Mesenchymal stem cell (in vitro differentiated cells and primary cell): ENCODE results near the gene RRH.

Source experiments
- DNase-seq: peaks from one replicate; pipeline ENCODE4 v3.0.0-alpha.2; 2013
- H2AFZ ChIP-seq: one replicate; pipeline ENCODE4 v1.6.1; 2013; ENCODE audit warnings: low read depth, mild to moderate bottlenecking, control low read depth, inconsistent platforms, low read length, moderate library complexity
- H2AK5ac ChIP-seq: 2 replicates; pipeline ENCODE4 v1.6.1; 2013; ENCODE audit warnings: low read length, moderate library complexity, mild to moderate bottlenecking, inconsistent platforms; ENCODE audit not compliant: severe bottlenecking
- H2BK120ac ChIP-seq: one replicate; pipeline ENCODE4 v1.6.1; 2013; ENCODE audit warnings: low read depth, mild to moderate bottlenecking, inconsistent platforms, low read length, moderate library complexity
- H2BK12ac ChIP-seq, 2 experiments: one replicate each; pipeline ENCODE4 v1.6.1; 2013; ENCODE audit warnings: inconsistent platforms in 2 of 2, low read length in 2 of 2, mild to moderate bottlenecking in 2 of 2, moderate library complexity in 2 of 2, control low read depth in 1 of 2
- H2BK15ac ChIP-seq: one replicate; pipeline ENCODE4 v1.6.1; 2013; ENCODE audit warnings: mild to moderate bottlenecking, low read depth, inconsistent platforms; ENCODE audit not compliant: poor library complexity, severe bottlenecking
- H2BK5ac ChIP-seq: 2 replicates; pipeline ENCODE4 v1.6.1; 2013; ENCODE audit warnings: low read depth, mild to moderate bottlenecking, low read length, control low read depth, inconsistent platforms; ENCODE audit not compliant: poor library complexity, severe bottlenecking
- H3K14ac ChIP-seq, 2 experiments: one replicate each; pipeline ENCODE4 v1.6.1; 2013; ENCODE audit warnings: inconsistent platforms in 2 of 2, low read length in 2 of 2, control low read depth in 1 of 2, mild to moderate bottlenecking in 1 of 2, moderate library complexity in 1 of 2
- H3K18ac ChIP-seq, 2 experiments: one replicate each; pipeline ENCODE4 v1.6.1; 2013; ENCODE audit warnings: inconsistent platforms in 2 of 2, low read length in 2 of 2, control low read depth in 1 of 2, low read depth in 1 of 2, mild to moderate bottlenecking in 1 of 2
- H3K23ac ChIP-seq, 2 experiments: one replicate each; pipeline ENCODE4 v1.6.1; 2013; ENCODE audit warnings: inconsistent platforms in 2 of 2, low read length in 2 of 2, mild to moderate bottlenecking in 2 of 2, moderate library complexity in 2 of 2, control low read depth in 1 of 2
- H3K27ac ChIP-seq: 2 replicates; pipeline ENCODE4 v1.5.1; 2013; ENCODE audit warnings: mild to moderate bottlenecking, moderate library complexity, low read length, control low read depth, inconsistent platforms; ENCODE audit not compliant: poor library complexity, severe bottlenecking
- H3K27me3 ChIP-seq, 2 experiments: 2 replicates each; pipeline versions ENCODE4 v1.6.1 to v1.7.0; 2013; ENCODE audit warnings: low read length in 2 of 2, mild to moderate bottlenecking in 2 of 2, moderate library complexity in 2 of 2, control low read depth in 1 of 2, inconsistent platforms in 1 of 2; ENCODE audit not compliant: control insufficient read depth in 1 of 2, insufficient read depth in 1 of 2
- H3K36me3 ChIP-seq, 2 experiments: 2 replicates each; pipeline versions ENCODE4 v1.6.1 to v1.7.0; 2013; ENCODE audit warnings: low read length in 2 of 2, control low read depth in 1 of 2, inconsistent platforms in 1 of 2, low read depth in 1 of 2, mild to moderate bottlenecking in 1 of 2; ENCODE audit not compliant: insufficient read depth in 2 of 2, control insufficient read depth in 1 of 2
- H3K4ac ChIP-seq, 2 experiments: one replicate each; pipeline ENCODE4 v1.6.1; 2013; ENCODE audit warnings: inconsistent platforms in 2 of 2, low read length in 2 of 2, mild to moderate bottlenecking in 2 of 2, moderate library complexity in 2 of 2, control low read depth in 1 of 2, low read depth in 1 of 2
- H3K4me1 ChIP-seq: 2 replicates; pipeline ENCODE4 v1.6.1; 2013; ENCODE audit warnings: low read depth, low read length, control low read depth; ENCODE audit not compliant: control insufficient read depth, insufficient read depth
- H3K4me2 ChIP-seq: 2 replicates; pipeline ENCODE4 v1.6.1; 2013; ENCODE audit warnings: low read length, mild to moderate bottlenecking, inconsistent platforms; ENCODE audit not compliant: poor library complexity, severe bottlenecking
- H3K4me3 ChIP-seq, 2 experiments: 2 replicates each; pipeline versions ENCODE4 v1.5.1 to v1.7.0; 2013; ENCODE audit warnings: low read length in 2 of 2, mild to moderate bottlenecking in 2 of 2, control low read depth in 1 of 2, low read depth in 1 of 2; ENCODE audit not compliant: insufficient read depth in 1 of 2
- H3K79me1 ChIP-seq: replicated peaks from 2 replicates; pipeline ENCODE4 v1.6.1; 2013; ENCODE audit warnings: mild to moderate bottlenecking, control low read depth, low read length, inconsistent platforms; ENCODE audit not compliant: poor library complexity, severe bottlenecking
- H3K9ac ChIP-seq: 2 replicates; pipeline ENCODE4 v1.7.0; 2013; ENCODE audit warnings: mild to moderate bottlenecking, low read length, moderate library complexity
- H3K9me3 ChIP-seq: 2 replicates; pipeline ENCODE4 v1.7.0; 2013; ENCODE audit warnings: mild to moderate bottlenecking, low read length; ENCODE audit not compliant: control insufficient read depth
- H4K8ac ChIP-seq: one replicate; pipeline ENCODE4 v1.6.1; 2013; ENCODE audit warnings: inconsistent platforms, mild to moderate bottlenecking, low read length, moderate library complexity
- H4K91ac ChIP-seq: one replicate; pipeline ENCODE4 v1.6.1; 2013; ENCODE audit warnings: mild to moderate bottlenecking, low read length, inconsistent platforms
- WGBS: methylation state at CpG from one replicate; pipeline ENCODE4 v1.1.7; 2013; ENCODE audit warnings: mixed read lengths; 5-methylcytosine and 5-hydroxymethylcytosine counted together

Gene RRH

GRCh38 chr4:109803924-109804571, 23.7 kb upstream of the RRH start:
- no peak overlapping the region for H2AK5ac ChIP-seq
- no peaks in the 10 kb centered on the region for H3K4me1 ChIP-seq
- H2BK120ac ChIP-seq, result no peak overlapping the region
- no peak overlapping the region for H4K91ac ChIP-seq
- H2AFZ ChIP-seq, result no peak overlapping the region
- H2BK12ac ChIP-seq, result no peak overlapping the region
- peak; percentile 66 for DNase-seq
- H3K4me3 ChIP-seq, result no peak overlapping the region
- H3K4ac ChIP-seq, result no peak overlapping the region
- no peak overlapping the region for H4K8ac ChIP-seq
- no peak overlapping the region for H3K9ac ChIP-seq
- no peak overlapping the region for H3K18ac ChIP-seq
- H3K36me3 ChIP-seq, result no peaks in the 10 kb centered on the region
- 51% methylated on average over 3 of the region's 4 CpGs for WGBS
- no peak overlapping the region for H3K27ac ChIP-seq
- H3K4me2 ChIP-seq, result no peak overlapping the region
- H2BK15ac ChIP-seq, result no peak overlapping the region
- H3K23ac ChIP-seq, result no peak overlapping the region
- H3K79me1 ChIP-seq, result no peaks in the 10 kb centered on the region
- H3K14ac ChIP-seq, result no peak overlapping the region
- no peaks in the 10 kb centered on the region for H3K9me3 ChIP-seq
- H3K27me3 ChIP-seq, result no peaks in the 10 kb centered on the region
- H2BK5ac ChIP-seq, result no peak overlapping the region

DNA sequence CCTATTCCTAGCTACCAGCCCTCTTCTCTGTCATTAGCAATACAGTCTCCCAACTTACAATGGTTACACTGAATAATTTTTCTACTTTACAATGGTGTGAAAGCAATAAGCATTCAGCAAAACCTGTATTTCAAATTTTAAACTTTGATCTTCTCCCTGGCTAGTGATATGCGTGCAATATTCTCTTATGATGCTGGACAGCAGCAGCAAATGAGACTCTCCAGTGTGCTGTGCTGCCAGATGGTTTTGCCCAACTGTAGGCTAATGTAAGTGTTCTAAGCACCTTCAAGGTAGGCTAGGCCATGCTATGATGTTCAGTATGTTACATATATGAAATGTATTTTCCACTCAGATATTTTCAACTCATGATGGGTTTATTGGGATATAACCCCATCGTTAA, 18.1 kb upstream of the RRH start:
- H3K4me2 ChIP-seq, result no peak overlapping the region
- 100% methylated on average over 2 of the region's 2 CpGs for WGBS

GRCh38 chr4:109810552-109811387, 17.0 kb upstream of the RRH start:
- Histone ChIP-seq H3K18ac (no peak overlapping the region), H3K9me3 (no peaks in the 10 kb centered on the region), H3K4me1 (no peaks in the 10 kb centered on the region), H3K27ac (no peak overlapping the region), H2AK5ac (no peak overlapping the region), H3K4ac (no peak overlapping the region), H3K79me1 (peaks cover 1% of the 10 kb centered on the region), H2BK120ac (no peak overlapping the region), H3K27me3 (no peaks in the 10 kb centered on the region), H2BK5ac (no peak overlapping the region), H2BK12ac (no peak overlapping the region), H3K36me3 (no peaks in the 10 kb centered on the region), H3K4me3 (no peak overlapping the region), H3K14ac (no peak overlapping the region), H4K8ac (no peak overlapping the region), H3K23ac (no peak overlapping the region), H2AFZ (no peak overlapping the region), H2BK15ac (no peak overlapping the region), H3K4me2 (no peak overlapping the region), H4K91ac (no peak overlapping the region), H3K9ac (no peak overlapping the region)
- WGBS, result 58% methylated on average over 10 of the region's 11 CpGs
- no peak for DNase-seq

More for the DNA sequence above, 18.1 kb upstream of the RRH start:
- Histone ChIP-seq H3K18ac (no peak overlapping the region), H3K79me1 (no peaks in the 10 kb centered on the region), H3K27ac (no peak overlapping the region), H2AK5ac (no peak overlapping the region), H3K9me3 (no peaks in the 10 kb centered on the region), H3K14ac (no peak overlapping the region), H2AFZ (no peak overlapping the region), H3K4ac (no peak overlapping the region), H3K4me1 (no peaks in the 10 kb centered on the region), H2BK120ac (no peak overlapping the region), H3K4me3 (no peak overlapping the region), H3K36me3 (no peaks in the 10 kb centered on the region), H2BK15ac (no peak overlapping the region), H3K23ac (no peak overlapping the region), H4K91ac (no peak overlapping the region), H3K9ac (no peak overlapping the region), H2BK5ac (no peak overlapping the region), H2BK12ac (no peak overlapping the region), H3K27me3 (no peaks in the 10 kb centered on the region), H4K8ac (no peak overlapping the region)
- DNase-seq, result no peak

DNA sequence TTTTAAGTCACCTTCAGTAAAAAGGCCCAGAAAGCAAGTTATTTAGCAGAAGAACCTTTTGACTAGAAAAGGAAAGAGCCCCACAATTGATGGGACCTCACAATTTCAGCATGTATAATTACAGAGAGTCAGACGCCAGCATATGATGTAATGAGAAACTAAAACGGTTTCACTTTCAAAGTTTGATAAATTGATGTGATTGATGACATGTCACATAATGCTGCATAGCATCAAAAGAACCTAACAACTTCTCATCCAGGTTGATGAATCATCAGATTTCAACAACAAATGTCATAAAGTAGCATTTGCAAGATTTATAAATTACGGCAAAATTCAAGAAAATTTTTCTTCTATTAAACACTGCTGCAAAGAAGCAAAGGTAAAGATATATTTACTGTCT, 16.1 kb upstream of the RRH start:
- whole genome bisulfite sequencing, result no CpG with 5 or more reads among the region's 3 CpGs
- no peak overlapping the region for H2BK120ac ChIP-seq

More for the DNA sequence above, 16.1 kb upstream of the RRH start:
- Histone ChIP-seq H2BK5ac (no peak overlapping the region), H3K9me3 (no peaks in the 10 kb centered on the region), H3K36me3 (no peaks in the 10 kb centered on the region), H3K27me3 (no peaks in the 10 kb centered on the region), H3K27ac (no peak overlapping the region), H2AK5ac (no peak overlapping the region), H3K4ac (no peak overlapping the region), H2AFZ (no peak overlapping the region), H3K9ac (no peak overlapping the region), H3K18ac (no peak overlapping the region), H3K4me2 (no peak overlapping the region), H3K79me1 (peaks cover 3% of the 10 kb centered on the region), H2BK15ac (no peak overlapping the region), H3K23ac (no peak overlapping the region), H3K4me1 (no peaks in the 10 kb centered on the region), H3K4me3 (no peak overlapping the region), H2BK12ac (no peak overlapping the region), H4K8ac (no peak overlapping the region), H4K91ac (no peak overlapping the region), H3K14ac (no peak overlapping the region)
- no peak for DNase-seq
